Stimulated activated CD4-positive, alpha-beta T cell treated with anti-CD3 and anti-CD28 coated beads, Interleukin-4, amount 100 ng/mL, for 24 hours (primary cell): ENCODE data around the gene SULT1B1.

ENCODE experiments used
- DNase-seq: peaks from one replicate; pipeline ENCODE4 v3.0.0-alpha.2; 2020

Gene SULT1B1

GRCh38 chr4:69748173-69748572 lies 12.2 kb downstream of the SULT1B1 start:
- no peak for DNase-seq

DNA sequence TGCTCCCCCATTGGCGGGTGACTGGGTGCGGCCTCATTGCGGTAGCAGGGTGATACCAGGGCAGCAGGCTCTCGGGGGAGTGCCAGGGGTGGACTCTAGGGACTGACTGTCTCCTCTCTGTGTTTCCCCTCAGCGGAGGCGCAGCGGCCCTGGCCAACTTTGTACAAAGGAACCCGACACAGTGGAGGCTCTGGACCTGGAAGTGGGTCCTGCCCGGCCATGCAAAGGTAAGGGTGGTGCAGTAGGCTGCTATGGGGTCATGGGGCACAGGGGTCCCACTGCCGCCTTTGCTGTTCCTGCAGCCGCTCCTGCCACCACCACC lies 16.3 kb downstream of the SULT1B1 start:
- DNase-seq: no peak

GRCh38 chr4:69743476-69744156 lies 16.8 kb downstream of the SULT1B1 start:
- no peak for DNase-seq

GRCh38 chr4:69742596-69742995 lies 17.8 kb downstream of the SULT1B1 start:
- no peak for DNase-seq

DNA sequence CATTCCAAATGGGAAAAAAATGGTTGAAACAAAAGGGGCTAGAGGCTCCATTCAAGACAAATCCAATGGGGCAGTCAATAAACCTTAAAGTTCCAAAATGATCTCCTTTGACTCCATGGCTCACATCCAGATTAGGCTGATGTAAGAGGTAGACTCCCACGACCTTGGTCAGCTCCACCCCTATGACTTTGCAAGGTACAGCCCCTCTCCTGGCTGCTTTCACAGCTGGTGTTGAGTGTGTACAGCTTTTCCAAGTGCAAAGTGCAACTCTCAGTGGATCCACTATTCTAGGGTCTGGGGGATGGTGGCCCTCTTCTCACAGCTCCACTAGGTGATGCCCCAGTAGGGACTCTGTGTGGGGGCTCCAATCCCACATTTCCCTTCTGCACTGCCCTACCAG lies 21.5 kb downstream of the SULT1B1 start:
- DNase-seq: no peak

DNA sequence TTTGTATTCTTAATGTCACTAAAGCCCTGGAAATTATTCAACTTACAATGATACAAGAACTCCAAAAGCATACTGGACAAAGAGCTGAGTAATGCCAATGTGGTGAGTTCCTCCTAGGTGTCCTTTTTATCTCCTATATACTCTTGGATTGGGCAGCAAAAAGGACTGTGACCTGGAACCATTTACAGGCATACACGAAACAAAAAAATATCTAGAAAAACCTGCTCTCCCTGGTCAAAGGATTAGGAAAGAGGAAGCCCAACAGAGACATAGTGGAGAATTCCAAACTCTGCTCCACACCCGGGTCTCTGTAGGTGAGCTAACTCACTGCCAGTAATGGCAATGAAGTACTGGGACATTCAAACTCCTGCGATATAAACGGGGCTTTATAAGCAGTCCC lies 25.3 kb downstream of the SULT1B1 start:
- DNase-seq: no peak

GRCh38 chr4:69731847-69732246 lies 28.6 kb downstream of the SULT1B1 start:
- DNase-seq: no peak

- DNase-seq: no peak
These were observed 29.2 kb downstream of the SULT1B1 start for GRCh38 chr4:69731241-69731640.

- no peak for DNase-seq
These were observed 30.4 kb downstream of the SULT1B1 start for GRCh38 chr4:69730002-69730401.

- DNase-seq: no peak
These were observed 32.5 kb downstream of the SULT1B1 start for GRCh38 chr4:69727926-69728325.

GRCh38 chr4:69727426-69727825 lies 33.0 kb downstream of the SULT1B1 start:
- DNase-seq: no peak

GRCh38 chr4:69726971-69727370 lies 33.4 kb downstream of the SULT1B1 start:
- no peak for DNase-seq

DNA sequence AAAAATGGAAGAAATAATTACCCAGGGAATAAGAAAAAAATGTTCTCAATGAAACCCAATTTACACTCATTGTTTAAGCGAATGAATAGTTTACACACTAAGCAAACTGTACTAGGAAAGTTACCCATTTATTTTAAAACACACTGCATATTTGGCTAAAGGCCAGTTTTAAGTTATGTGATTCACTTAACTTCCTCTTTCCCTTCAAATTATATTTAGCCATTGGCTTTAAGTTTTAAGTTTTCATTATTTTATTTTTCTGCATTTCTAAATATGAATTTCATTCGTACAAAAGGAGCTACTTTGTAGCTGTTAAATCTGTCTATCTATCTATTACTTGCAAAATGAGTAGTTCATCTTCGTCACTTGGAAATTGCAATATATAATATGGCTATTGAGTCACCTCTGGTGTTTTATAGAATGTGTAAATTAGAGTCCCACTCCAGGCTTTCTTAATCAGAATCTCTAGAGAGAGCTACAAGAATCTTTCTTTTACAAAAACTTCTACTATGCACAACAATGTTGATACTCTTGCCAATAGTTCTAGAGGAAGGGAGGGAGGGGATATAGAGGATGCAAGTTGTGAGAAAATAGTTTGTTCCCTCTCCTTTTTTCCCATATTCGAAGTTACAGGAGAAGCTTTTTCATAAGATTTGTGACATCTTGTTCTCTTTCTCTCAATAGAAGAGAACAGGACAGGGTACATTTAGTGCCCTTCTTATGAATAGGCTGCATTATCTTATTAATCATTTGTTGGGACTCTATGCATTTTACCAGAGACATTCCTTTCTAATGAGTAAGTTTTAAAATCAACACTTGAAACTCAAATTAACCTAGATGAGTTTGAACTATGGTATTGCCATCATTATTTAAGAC lies 41.8 kb downstream of the SULT1B1 start:
- no peak for DNase-seq

- no peak for DNase-seq
These were observed 42.6 kb downstream of the SULT1B1 start for GRCh38 chr4:69717778-69718177.

GRCh38 chr4:69716654-69717053 lies 43.8 kb downstream of the SULT1B1 start:
- no peak for DNase-seq

DNA sequence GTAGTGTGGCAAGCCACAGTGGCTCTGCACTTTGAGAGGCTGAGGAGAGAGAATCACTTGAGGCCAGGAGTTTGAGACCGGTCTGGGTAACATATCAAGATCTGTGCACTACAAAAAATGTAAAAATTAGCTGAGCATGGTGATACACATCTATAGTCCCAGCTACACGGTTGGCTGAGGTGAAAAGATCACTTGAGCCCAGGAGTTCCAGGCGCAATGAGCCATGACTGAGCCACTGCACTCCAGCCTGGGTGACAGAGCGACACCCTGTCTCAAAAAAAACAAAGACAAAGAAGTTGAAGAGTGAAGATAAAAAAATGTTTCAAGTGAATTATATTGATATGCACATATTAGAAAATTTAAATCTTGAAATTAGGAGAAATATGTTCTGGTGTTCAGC lies 46.3 kb downstream of the SULT1B1 start:
- no peak for DNase-seq

GRCh38 chr4:69713593-69713992 lies 46.8 kb downstream of the SULT1B1 start:
- no peak for DNase-seq

DNA sequence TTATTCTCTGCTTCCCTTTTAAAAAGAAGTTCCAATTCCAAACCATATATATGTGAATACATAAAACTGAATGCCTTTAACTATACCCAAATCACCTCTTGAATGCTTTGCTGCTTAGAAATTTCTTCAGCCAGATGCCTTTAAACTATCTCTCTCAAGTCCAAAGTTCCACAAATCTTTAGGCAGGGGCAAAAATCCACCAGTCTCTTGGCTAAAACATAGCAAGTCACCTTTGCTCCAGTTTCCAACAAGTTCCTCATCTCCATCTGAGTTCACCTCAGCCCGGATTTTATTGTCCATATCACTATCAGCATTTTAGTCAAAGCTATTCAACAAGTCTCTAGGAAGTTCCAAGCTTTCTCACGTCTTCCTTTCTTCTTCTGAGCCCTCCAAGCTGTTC lies 49.8 kb downstream of the SULT1B1 start:
- DNase-seq: no peak

DNA sequence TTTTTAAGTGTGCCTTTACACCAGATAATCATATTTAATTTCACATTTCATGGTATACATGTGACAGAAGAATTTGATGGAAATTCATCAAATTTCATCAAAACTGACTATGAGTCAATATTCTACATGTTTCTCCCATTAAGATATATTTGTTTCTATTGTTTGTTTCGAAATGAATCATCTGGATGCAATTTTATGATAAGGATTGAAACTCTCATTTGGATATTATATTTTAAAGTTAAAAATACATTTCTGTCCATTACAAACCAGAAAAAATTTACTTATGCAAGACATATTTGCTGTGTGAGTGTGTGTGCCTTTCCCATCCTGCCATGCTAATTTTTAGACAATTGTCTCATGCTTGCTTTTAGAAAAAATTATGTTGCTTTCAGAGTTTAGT lies 52.2 kb downstream of the SULT1B1 start:
- no peak for DNase-seq

DNA sequence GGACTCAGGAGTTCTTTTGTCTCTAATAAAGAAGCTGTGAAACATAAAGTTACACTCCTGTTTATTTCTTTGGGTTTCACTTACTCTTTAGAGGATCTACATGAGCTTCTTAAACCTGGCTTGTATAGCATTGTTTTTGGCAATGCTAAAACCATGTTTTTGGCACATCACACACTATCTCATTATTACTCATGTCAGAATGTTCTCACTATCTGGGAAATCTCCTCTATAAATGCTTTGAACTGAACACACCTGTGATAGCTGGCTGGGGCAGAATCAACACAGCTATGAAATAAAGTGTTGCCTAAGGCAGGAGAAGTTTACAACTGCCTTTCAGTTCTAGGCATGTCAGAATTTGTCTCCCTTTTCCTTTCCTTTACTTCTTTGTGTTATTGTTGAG lies 52.6 kb downstream of the SULT1B1 start:
- DNase-seq: no peak

DNA sequence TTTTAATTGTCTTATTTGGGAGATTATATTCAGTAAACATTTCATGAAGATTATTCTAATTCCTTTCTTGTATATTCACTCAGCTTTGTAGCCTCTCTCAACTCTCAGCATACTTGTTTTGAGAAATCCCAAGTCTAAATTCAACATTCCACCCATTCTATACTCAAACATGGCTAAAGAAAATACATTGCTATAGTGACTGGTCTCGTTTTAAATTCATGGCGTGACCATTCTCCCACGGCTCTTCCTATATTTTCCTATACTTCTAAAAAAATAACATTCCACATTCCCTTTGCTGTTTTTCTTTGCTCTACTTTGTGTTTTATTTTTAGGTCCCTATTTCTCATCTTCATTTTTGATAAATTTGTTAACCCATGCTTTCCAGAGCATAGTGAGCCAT lies 58.2 kb downstream of the SULT1B1 start:
- no peak for DNase-seq

DNA sequence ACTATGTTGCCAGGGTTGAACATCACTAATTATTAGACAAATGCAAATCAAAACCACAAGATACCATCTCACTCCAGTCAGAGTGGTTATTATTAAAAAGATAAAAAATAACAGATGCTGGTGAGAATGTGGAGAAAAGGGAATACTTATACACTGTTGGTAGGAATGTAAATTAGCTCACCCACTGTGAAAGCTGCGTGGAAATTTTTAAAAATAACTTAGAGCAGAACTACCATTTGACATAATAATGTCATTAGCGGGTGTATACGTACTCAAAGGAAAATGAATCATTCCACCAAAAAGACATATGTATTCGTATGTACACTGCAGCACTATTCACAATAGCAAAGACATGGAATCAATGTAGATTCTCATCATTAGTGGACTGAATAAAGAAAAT lies 58.7 kb downstream of the SULT1B1 start:
- DNase-seq: no peak

GRCh38 chr4:69697536-69698242 lies 62.7 kb downstream of the SULT1B1 start:
- no peak for DNase-seq

DNA sequence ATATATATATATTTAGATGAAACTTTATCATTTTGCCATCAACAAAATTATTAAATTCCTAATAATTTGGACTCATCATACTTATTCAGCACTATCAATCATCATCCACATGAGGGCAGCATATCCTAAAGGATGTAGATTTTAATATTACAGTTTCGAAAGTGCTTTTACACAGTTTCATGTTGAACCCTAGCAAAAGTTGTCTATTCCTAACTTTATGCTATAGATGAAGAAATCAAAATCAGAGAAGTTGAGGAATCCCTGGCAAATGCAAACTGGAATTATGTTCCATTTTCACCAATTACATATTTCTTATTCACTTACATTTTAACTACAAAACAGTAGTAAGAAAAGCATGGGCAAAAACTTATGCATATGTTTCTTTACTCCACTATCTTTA lies 70.8 kb downstream of the SULT1B1 start:
- no peak for DNase-seq
